ENCODE results near the gene CCSER1. TPM values are rescaled to one million over a fixed set of nuclear protein-coding genes. Genes with fewer than 3 reads are reported as not detected.

CCSER1 gene
- total RNA-seq, 1 donor from 2014 or later: 20.1 TPM

GRCh38 chr4:90449626-90450025 is 322.4 kb downstream of the CCSER1 start:
- ATAC-seq (ENCODE audit: low read depth) (no peak), DNase-seq (no peak)
- Mint-ChIP-seq H3K9me3 (peaks cover 5% of the 10 kb centered on the region), H3K4me1 (no peaks in the 10 kb centered on the region), H3K36me3 (ENCODE audit: low read depth) (peaks cover 7% of the 10 kb centered on the region), H3K4me3 (no peak overlapping the region), H3K27me3 (no peaks in the 10 kb centered on the region), H3K27ac (no peak overlapping the region)
- TF ChIP-seq CTCF (IDR thresholded peaks at IDR 0.05): no peak
- ChIA-PET POLR2A (no interaction called here), CTCF (no interaction called here)
- intact Hi-C loops (cut with micrococcal nuclease): no loop called here

- Mint-ChIP-seq H3K27me3 (no peaks in the 10 kb centered on the region), H3K4me3 (no peak overlapping the region), H3K9me3 (peaks cover 12% of the 10 kb centered on the region), H3K36me3 (ENCODE audit: low read depth) (peaks cover 13% of the 10 kb centered on the region), H3K27ac (no peak overlapping the region), H3K4me1 (no peaks in the 10 kb centered on the region)
- no peak for DNase-seq
- no peak for TF ChIP-seq CTCF (IDR thresholded peaks at IDR 0.05)
- no peak for ATAC-seq (ENCODE audit: low read depth)
- ChIA-PET CTCF (no interaction called here), POLR2A (no interaction called here)
- intact Hi-C loops (cut with micrococcal nuclease): no loop called here
Measured at GRCh38 chr4:90456891-90457290, 329.7 kb downstream of the CCSER1 start.

- Mint-ChIP-seq H3K27me3 (no peaks in the 10 kb centered on the region), H3K4me1 (no peaks in the 10 kb centered on the region), H3K9me3 (peaks cover 12% of the 10 kb centered on the region), H3K27ac (no peak overlapping the region), H3K4me3 (no peak overlapping the region), H3K36me3 (ENCODE audit: low read depth) (peaks cover 13% of the 10 kb centered on the region)
- no peak for DNase-seq
- no peak for TF ChIP-seq CTCF (IDR thresholded peaks at IDR 0.05)
- CTCF ChIA-PET: no interaction called here
- POLR2A ChIA-PET: no interaction called here
- no peak for ATAC-seq (ENCODE audit: low read depth)
- intact Hi-C loops (cut with micrococcal nuclease): no loop called here
Measured at GRCh38 chr4:90457817-90458216, 330.6 kb downstream of the CCSER1 start.

- ATAC-seq (ENCODE audit: low read depth) (no peak), DNase-seq (no peak)
- Mint-ChIP-seq H3K27me3 (no peaks in the 10 kb centered on the region), H3K9me3 (peaks cover 12% of the 10 kb centered on the region), H3K4me3 (no peak overlapping the region), H3K36me3 (ENCODE audit: low read depth) (peaks cover 13% of the 10 kb centered on the region), H3K4me1 (no peaks in the 10 kb centered on the region), H3K27ac (no peak overlapping the region)
- TF ChIP-seq CTCF (IDR thresholded peaks at IDR 0.05): no peak
- intact Hi-C loops (cut with micrococcal nuclease): no loop called here
- ChIA-PET CTCF (no interaction called here), POLR2A (no interaction called here)
Measured at GRCh38 chr4:90458576-90458975, 331.4 kb downstream of the CCSER1 start.

- H3K27me3 Mint-ChIP-seq: no peaks in the 10 kb centered on the region
- intact Hi-C loops (cut with micrococcal nuclease): no loop called here
- H3K36me3 Mint-ChIP-seq (ENCODE audit: low read depth): no peaks in the 10 kb centered on the region
- H3K4me3 Mint-ChIP-seq: no peak overlapping the region
- CTCF ChIA-PET: no interaction called here
- no peaks in the 10 kb centered on the region for H3K4me1 Mint-ChIP-seq
- no peak for DNase-seq
- H3K27ac Mint-ChIP-seq: no peak overlapping the region
- POLR2A ChIA-PET: no interaction called here
- no peak for ATAC-seq (ENCODE audit: low read depth)
- no peak for TF ChIP-seq CTCF (IDR thresholded peaks at IDR 0.05)
- peaks cover 1% of the 10 kb centered on the region for H3K9me3 Mint-ChIP-seq
Measured at GRCh38 chr4:90474484-90474883, 347.3 kb downstream of the CCSER1 start.
